HCT116 (cell line): ENCODE data around the gene VAMP1. TPM values are rescaled to one million over a fixed set of nuclear protein-coding genes. Genes with fewer than 3 reads are reported as not detected.

Experiments
- ATAC-seq: fragments of 200-7000 bp; cut with Tn5 transposase; 2 replicates; pipeline ENCODE4 v1.9.1; 2020; ENCODE audit warnings: mild to moderate bottlenecking, moderate library complexity
- BruUV-seq: library from RNA; stranded (reverse); fragments of 400-500 nt; replicated peaks from 2 replicates; lab custom pipeline; 2021; lab: Mats Ljungman, UMichigan
- CTCF ChIA-PET: fragments of 300-600 bp; sonication (Branson Sonifier 250); formaldehyde crosslinking; loops from one replicate; lab custom pipeline; 2021; ENCODE audit warnings: antibody characterized with exemption; lab: Charles Lee
- POLR2A ChIA-PET: fragments of 300-600, 350-600 bp; sonication (Branson Sonifier 250); formaldehyde crosslinking; loops from one replicate; lab custom pipeline; 2021; ENCODE audit warnings: antibody characterized with exemption; lab: Charles Lee
- RAD21 ChIA-PET, 2 experiments: fragments of 300-600 bp; sonication (Branson Sonifier 250); formaldehyde crosslinking; loops; one replicate each; lab custom pipeline; 2023; ENCODE audit warnings: low total read pairs in 2 of 2; ENCODE audit not compliant: uncharacterized antibody in 2 of 2, unreplicated experiment in 2 of 2, low non-redundant PET in 1 of 2; lab: Charles Lee
- DNase-seq: peaks from one replicate; pipeline ENCODE4 v3.0.0-alpha.2; 2010; ENCODE audit warnings: low read depth, low spot score
- H2AFZ ChIP-seq: fragments of 200-600 bp; shearing (Covaris generic), sonication (generic); 2 replicates; pipeline ENCODE4 v1.6.1; 2017; ENCODE audit warnings: low read depth, mixed run types, mixed read lengths, antibody characterized with exemption, low read length; ENCODE audit not compliant: poor library complexity, severe bottlenecking
- H3K27ac ChIP-seq: 2 replicates; pipeline ENCODE4 v1.5.1; 2012; ENCODE audit warnings: low read depth, low read length
- H3K27me3 ChIP-seq: fragments of 200-600 bp; sonication (generic); 2 replicates; pipeline ENCODE4 v1.6.1; 2016; ENCODE audit warnings: mixed run types, low read length, mixed read lengths; ENCODE audit not compliant: insufficient read depth
- H3K36me3 ChIP-seq, 2 experiments: fragments of 200-500 bp in 1 of 2; fragments of 200-600 bp in 1 of 2; sonication (Bioruptor generic) in 1 of 2; sonication (generic) in 1 of 2; 2 replicates each; pipeline versions ENCODE4 v1.5.1 to v1.6.1; 2014 to 2016; ENCODE audit warnings: low read length in 2 of 2, inconsistent platforms in 1 of 2, mixed read lengths in 1 of 2, mixed run types in 1 of 2; ENCODE audit not compliant: insufficient read depth in 2 of 2, control insufficient read depth in 1 of 2
- H3K4me1 ChIP-seq, 2 experiments: fragments of 200-600 bp in 1 of 2; sonication (generic) in 1 of 2; 2 replicates each; pipeline versions ENCODE4 v1.5.1 to v1.6.1; 2012 to 2017; ENCODE audit warnings: low read length in 2 of 2, inconsistent platforms in 1 of 2, mild to moderate bottlenecking in 1 of 2, mixed read lengths in 1 of 2, mixed run types in 1 of 2, moderate library complexity in 1 of 2; ENCODE audit not compliant: insufficient read depth in 2 of 2, control insufficient read depth in 1 of 2
- H3K4me2 ChIP-seq: fragments of 200-600 bp; sonication (generic); 2 replicates; pipeline ENCODE4 v1.6.1; 2017; ENCODE audit warnings: mixed run types, low read length, mixed read lengths
- H3K4me3 ChIP-seq, 2 experiments: fragments of 200-600 bp in 1 of 2; sonication (generic) in 1 of 2; replicated peaks in 1 of 2; 2 replicates each; pipeline ENCODE4 v1.5.1; 2011 to 2016; ENCODE audit warnings: low read length in 2 of 2, control low read depth in 1 of 2, low read depth in 1 of 2, mild to moderate bottlenecking in 1 of 2, mixed read lengths in 1 of 2, mixed run types in 1 of 2
- H3K79me2 ChIP-seq: fragments of 200-600 bp; sonication (generic); 2 replicates; pipeline ENCODE4 v1.6.1; 2017; ENCODE audit warnings: mild to moderate bottlenecking, mixed run types, low read length, moderate library complexity, mixed read lengths; ENCODE audit not compliant: insufficient read depth
- H3K9ac ChIP-seq: fragments of 200-600 bp; sonication (generic); 2 replicates; pipeline ENCODE4 v1.6.1; 2016; ENCODE audit warnings: low read length, mixed read lengths
- H3K9me2 ChIP-seq: fragments of 200-600 bp; sonication (generic), shearing (Covaris generic); 2 replicates; pipeline ENCODE4 v1.6.1; 2017; ENCODE audit warnings: mixed run types, mild to moderate bottlenecking, moderate library complexity; ENCODE audit not compliant: insufficient read depth
- H3K9me3 ChIP-seq, 2 experiments: fragments of 200-500 bp in 1 of 2; fragments of 200-600 bp in 1 of 2; sonication (Bioruptor generic) in 1 of 2; sonication (generic) in 1 of 2; 2 replicates each; pipeline ENCODE4 v1.6.1; 2014 to 2017; ENCODE audit warnings: low read length in 2 of 2, mixed read lengths in 2 of 2, inconsistent platforms in 1 of 2, low read depth in 1 of 2, mild to moderate bottlenecking in 1 of 2, mixed run types in 1 of 2, moderate library complexity in 1 of 2; ENCODE audit not compliant: control insufficient read depth in 1 of 2, insufficient read depth in 1 of 2
- H4K20me1 ChIP-seq: fragments of 200-600 bp; sonication (generic), shearing (Covaris generic); 2 replicates; pipeline ENCODE4 v1.6.1; 2017; ENCODE audit warnings: mixed run types, mild to moderate bottlenecking, moderate library complexity; ENCODE audit not compliant: insufficient read depth
- CBX3 ChIP-seq: IDR thresholded peaks from 2 replicates; pipeline ENCODE4 v1.6.1; 2012; ENCODE audit warnings: low read depth
- CEBPB ChIP-seq: IDR thresholded peaks from 2 replicates; pipeline ENCODE4 v1.6.1; 2012; ENCODE audit warnings: low read depth
- EGR1 ChIP-seq: IDR thresholded peaks from 2 replicates; pipeline ENCODE4 v1.6.1; 2012; ENCODE audit warnings: low read depth
- ELF1 ChIP-seq: IDR thresholded peaks from 2 replicates; pipeline ENCODE4 v1.6.1; 2012; ENCODE audit warnings: low read depth, borderline replicate concordance
- EZH2phosphoT487 ChIP-seq: fragments of 200-600 bp; IDR thresholded peaks from 2 replicates; pipeline ENCODE4 v1.6.1; 2018; ENCODE audit warnings: antibody characterized with exemption, borderline replicate concordance
- FOSL1 ChIP-seq: IDR thresholded peaks from 2 replicates; pipeline ENCODE4 v1.6.1; 2012; ENCODE audit warnings: low read depth
- JUND ChIP-seq: IDR thresholded peaks from 2 replicates; pipeline ENCODE4 v1.6.1; 2012
- POLR2A ChIP-seq: IDR thresholded peaks from 2 replicates; pipeline ENCODE4 v1.7.0; 2011; ENCODE audit warnings: borderline replicate concordance; ENCODE audit not compliant: insufficient read depth, insufficient read length; ENCODE audit errors: extremely low read depth
- POLR2AphosphoS5 ChIP-seq: IDR thresholded peaks from 2 replicates; pipeline ENCODE4 v1.6.1; 2011; ENCODE audit warnings: mild to moderate bottlenecking, low read depth, low read length, moderate library complexity
- RAD21 ChIP-seq: IDR thresholded peaks from 2 replicates; pipeline ENCODE4 v1.6.1; 2012; ENCODE audit warnings: low read depth, mild to moderate bottlenecking
- REST ChIP-seq: IDR thresholded peaks from 2 replicates; pipeline ENCODE4 v1.6.1; 2012; ENCODE audit warnings: low read depth
- SP1 ChIP-seq: IDR thresholded peaks from 2 replicates; pipeline ENCODE4 v1.6.1; 2012; ENCODE audit warnings: low read depth
- SRF ChIP-seq: IDR thresholded peaks from 2 replicates; pipeline ENCODE4 v1.6.1; 2012; ENCODE audit warnings: low read depth
- TCF7L2 ChIP-seq: IDR thresholded peaks from 2 replicates; pipeline ENCODE4 v1.7.0; 2011; ENCODE audit warnings: borderline replicate concordance, inconsistent platforms; ENCODE audit not compliant: insufficient read depth, insufficient read length; ENCODE audit errors: extremely low read depth
- YY1 ChIP-seq: IDR thresholded peaks from 2 replicates; pipeline ENCODE4 v1.6.1; 2011; ENCODE audit warnings: low read length, low read depth, moderate library complexity, mild to moderate bottlenecking; ENCODE audit not compliant: insufficient replicate concordance; ENCODE audit errors: extremely low read depth
- ZBTB33 ChIP-seq: IDR thresholded peaks from 2 replicates; pipeline ENCODE4 v1.6.1; 2011; ENCODE audit warnings: mild to moderate bottlenecking, low read length, moderate library complexity; ENCODE audit not compliant: insufficient replicate concordance; ENCODE audit errors: extremely low read depth
- ZFX ChIP-seq: fragments of 450-650 bp; IDR thresholded peaks from 2 replicates; pipeline ENCODE4 v1.6.1; 2017
- ZNF274 ChIP-seq: fragments of 200-500 bp; sonication (Bioruptor generic); IDR thresholded peaks from 2 replicates; pipeline ENCODE4 v1.6.1; 2014; ENCODE audit warnings: mild to moderate bottlenecking, low read depth, low read length, inconsistent platforms
- intact Hi-C: fragments of 100-400 bp; cut with micrococcal nuclease; formaldehyde crosslinking; loops from 2 replicates; pipeline ENCODE4 v1.10.0; 2022
- total RNA-seq: library from RNA; stranded (reverse); gene quantifications from one replicate; pipeline ENCODE4 v1.2.1, GENCODE V29; 2021; ENCODE audit not compliant: unreplicated experiment

VAMP1 gene
- total RNA-seq, 1 experiment from 2014 or later = 12.1 TPM

- H3K27ac ChIP-seq = no peak overlapping the region
- ATAC-seq (no peak), DNase-seq (no peak)
- H3K9ac ChIP-seq = no peak overlapping the region
- H3K36me3 ChIP-seq = no peaks in the 10 kb centered on the region
- TF ChIP-seq SRF = no peak
- TF ChIP-seq EZH2phosphoT487 = no peak
- no peak for TF ChIP-seq TCF7L2
- TF ChIP-seq ZFX = no peak
- TF ChIP-seq POLR2A = no peak
- TF ChIP-seq CBX3 = no peak
- TF ChIP-seq REST = no peak
- TF ChIP-seq RAD21 = no peak
- TF ChIP-seq FOSL1 = no peak
- TF ChIP-seq YY1 = no peak
- TF ChIP-seq SP1 = no peak
- no peak for TF ChIP-seq POLR2AphosphoS5
- no peak for TF ChIP-seq EGR1
- TF ChIP-seq ELF1 = no peak
- TF ChIP-seq CEBPB = no peak
- no peak for TF ChIP-seq ZBTB33
- no peak for TF ChIP-seq JUND
- no peak for TF ChIP-seq ZNF274
- H3K9me3 ChIP-seq = no peaks in the 10 kb centered on the region
- no peak overlapping the region for H3K4me2 ChIP-seq
- no peaks in the 10 kb centered on the region for H3K79me2 ChIP-seq
- no peak overlapping the region for H2AFZ ChIP-seq
- ChIA-PET POLR2A (interaction anchor here (1.3 kb wide), 1 partner anchor 27 kb away, joined by 4 read pairs; the partner anchor contains the start of gene VAMP1), RAD21 (no interaction called here), CTCF (interaction anchor here (1.4 kb wide), 1 partner anchor 21 kb away, joined by 3 read pairs; no protein-coding TSS in a partner anchor)
- BruUV-seq = no TSS peak
- no peaks in the 10 kb centered on the region for H3K4me1 ChIP-seq
- no peak overlapping the region for H3K4me3 ChIP-seq
- H4K20me1 ChIP-seq = no peaks in the 10 kb centered on the region
- intact Hi-C loops = no loop called here
- no peaks in the 10 kb centered on the region for H3K27me3 ChIP-seq
- no peaks in the 10 kb centered on the region for H3K9me2 ChIP-seq
Observed at GRCh38 chr12:6444031-6444430, 26.4 kb downstream of the VAMP1 start.
